WTC11 (cell line): ENCODE measurements around the gene FAM151A. TPM values are rescaled to one million over a fixed set of nuclear protein-coding genes. Genes with fewer than 3 reads are reported as not detected.

Source experiments
- ATAC-seq: fragments of 200-7000 bp; cut with Tn5 transposase; 2 replicates; pipeline ENCODE4 v1.10.0; 2021; ENCODE audit warnings: mild to moderate bottlenecking, moderate library complexity
- CTCF ChIA-PET: fragments of 300-600 bp; sonication (Branson Sonifier 250); formaldehyde crosslinking; loops from one replicate; lab custom pipeline; 2021; ENCODE audit warnings: antibody characterized with exemption; lab: Charles Lee
- POLR2A ChIA-PET: fragments of 350-600 bp; sonication (Branson Sonifier 250); formaldehyde crosslinking; loops from one replicate; lab custom pipeline; 2021; ENCODE audit warnings: antibody characterized with exemption; lab: Charles Lee
- DNase-seq: peaks from one replicate; pipeline ENCODE4 v3.0.0; 2021; ENCODE audit warnings: low spot score
- H3K27ac Mint-ChIP-seq: 2 replicates; pipeline ENCODE4 v1.8.0; 2021; ENCODE audit warnings: mixed read lengths
- H3K27me3 Mint-ChIP-seq: 2 replicates; pipeline ENCODE4 v1.8.0; 2021; ENCODE audit warnings: low read depth, mild to moderate bottlenecking, moderate library complexity, mixed read lengths
- H3K36me3 Mint-ChIP-seq: 2 replicates; pipeline ENCODE4 v1.8.0; 2021; ENCODE audit warnings: mixed read lengths
- H3K4me1 Mint-ChIP-seq: 2 replicates; pipeline ENCODE4 v1.8.0; 2022; ENCODE audit warnings: mixed read lengths
- H3K4me3 Mint-ChIP-seq: 2 replicates; pipeline ENCODE4 v1.8.0; 2021; ENCODE audit warnings: mild to moderate bottlenecking, moderate library complexity, mixed read lengths
- H3K9me3 Mint-ChIP-seq: 2 replicates; pipeline ENCODE4 v1.8.0; 2021; ENCODE audit warnings: mixed read lengths
- AFF4 ChIP-seq: sonication (generic); formaldehyde crosslinking; IDR thresholded peaks from 2 replicates; pipeline ENCODE4 v1.8.1; 2023; ENCODE audit warnings: mild to moderate bottlenecking, missing genetic modification reagents, borderline replicate concordance
- AR ChIP-seq: fragments of 250-450 bp; sonication (Bioruptor Pico); IDR thresholded peaks from 2 replicates; pipeline ENCODE4 v1.9.0; 2021; ENCODE audit warnings: mild to moderate bottlenecking
- ATF2 ChIP-seq: sonication (generic); formaldehyde crosslinking; IDR thresholded peaks from 2 replicates; pipeline ENCODE4 v1.8.1; 2022; ENCODE audit warnings: low read depth, missing genetic modification reagents, borderline replicate concordance
- ATF3 ChIP-seq: sonication (generic); formaldehyde crosslinking; conservative IDR thresholded peaks from 2 replicates; pipeline ENCODE4 v1.8.1; 2022; ENCODE audit warnings: mild to moderate bottlenecking, missing genetic modification reagents
- ERG ChIP-seq: fragments of 250-450 bp; sonication (Bioruptor Pico); IDR thresholded peaks from 2 replicates; pipeline ENCODE4 v1.8.0; 2021; ENCODE audit warnings: mild to moderate bottlenecking
- ESRRA ChIP-seq: sonication (generic); formaldehyde crosslinking; IDR thresholded peaks from 2 replicates; pipeline ENCODE4 v1.8.1; 2022; ENCODE audit warnings: mild to moderate bottlenecking, missing genetic modification reagents, borderline replicate concordance
- FOXK1 ChIP-seq: sonication (generic); formaldehyde crosslinking; IDR thresholded peaks from 2 replicates; pipeline ENCODE4 v1.8.0; 2022; ENCODE audit warnings: mild to moderate bottlenecking, moderate library complexity, missing genetic modification reagents
- FOXP1 ChIP-seq: sonication (generic); formaldehyde crosslinking; IDR thresholded peaks from 2 replicates; pipeline ENCODE4 v1.8.0; 2022; ENCODE audit warnings: missing genetic modification reagents, mild to moderate bottlenecking, moderate library complexity, borderline replicate concordance
- GTF2I ChIP-seq: fragments of 250-450 bp; sonication (Bioruptor Pico); conservative IDR thresholded peaks from 2 replicates; pipeline ENCODE4 v1.4.0; 2021; ENCODE audit warnings: mild to moderate bottlenecking
- HMGXB4 ChIP-seq: sonication (generic); formaldehyde crosslinking; IDR thresholded peaks from 2 replicates; pipeline ENCODE4 v1.8.1; 2023; ENCODE audit warnings: mild to moderate bottlenecking, moderate library complexity, missing genetic modification reagents
- IRF2 ChIP-seq: sonication (generic); formaldehyde crosslinking; IDR thresholded peaks from 2 replicates; pipeline ENCODE4 v1.8.0; 2022; ENCODE audit warnings: low read depth, missing genetic modification reagents, borderline replicate concordance
- JUN ChIP-seq: sonication (generic); formaldehyde crosslinking; IDR thresholded peaks from 2 replicates; pipeline ENCODE4 v1.8.0; 2023; ENCODE audit warnings: mild to moderate bottlenecking, missing genetic modification reagents
- KAT7 ChIP-seq: sonication (generic); formaldehyde crosslinking; IDR thresholded peaks from 2 replicates; pipeline ENCODE4 v1.8.1; 2023; ENCODE audit warnings: missing genetic modification reagents, mild to moderate bottlenecking, borderline replicate concordance
- NFYB ChIP-seq: sonication (generic); formaldehyde crosslinking; conservative IDR thresholded peaks from 2 replicates; pipeline ENCODE4 v1.8.0; 2022; ENCODE audit warnings: low read depth, missing genetic modification reagents
- NR2C2 ChIP-seq: sonication (generic); formaldehyde crosslinking; IDR thresholded peaks from 2 replicates; pipeline ENCODE4 v1.8.0; 2022; ENCODE audit warnings: mild to moderate bottlenecking, missing genetic modification reagents
- OVOL2 ChIP-seq: fragments of 250-450 bp; sonication (Bioruptor Pico); IDR thresholded peaks from 2 replicates; pipeline ENCODE4 v1.9.0; 2021; ENCODE audit warnings: mild to moderate bottlenecking, borderline replicate concordance
- RELA ChIP-seq: sonication (generic); formaldehyde crosslinking; IDR thresholded peaks from 2 replicates; pipeline ENCODE4 v1.8.1; 2022; ENCODE audit warnings: missing genetic modification reagents, mild to moderate bottlenecking, borderline replicate concordance
- SMAD4 ChIP-seq: sonication (generic); formaldehyde crosslinking; IDR thresholded peaks from 2 replicates; pipeline ENCODE4 v1.8.0; 2022; ENCODE audit warnings: mild to moderate bottlenecking, missing genetic modification reagents
- SOX15 ChIP-seq: fragments of 250-450 bp; sonication (Bioruptor Pico); IDR thresholded peaks from 2 replicates; pipeline ENCODE4 v1.9.0; 2021; ENCODE audit warnings: mild to moderate bottlenecking
- ZNF138 ChIP-seq: sonication (generic); formaldehyde crosslinking; conservative IDR thresholded peaks from 2 replicates; pipeline ENCODE4 v1.8.1; 2022; ENCODE audit warnings: mild to moderate bottlenecking, moderate library complexity, missing genetic modification reagents
- ZNF232 ChIP-seq: sonication (generic); formaldehyde crosslinking; IDR thresholded peaks from 2 replicates; pipeline ENCODE4 v1.8.0; 2022; ENCODE audit warnings: mild to moderate bottlenecking, missing genetic modification reagents
- ZNF416 ChIP-seq: fragments of 250-450 bp; sonication (Bioruptor Pico); IDR thresholded peaks from 2 replicates; pipeline ENCODE4 v1.9.0; 2021; ENCODE audit warnings: mild to moderate bottlenecking, inconsistent platforms
- total RNA-seq: library from RNA; stranded (reverse); gene quantifications from 3 replicates; pipeline ENCODE4 v1.2.3, GENCODE V29; 2021

FAM151A gene
- total RNA-seq, 1 experiment from 2014 or later, result 0.11 TPM

GRCh38 chr1:54581621-54582035 lies 41.7 kb downstream of the FAM151A start:
- no peaks in the 10 kb centered on the region for H3K36me3 Mint-ChIP-seq
- H3K9me3 Mint-ChIP-seq, result no peaks in the 10 kb centered on the region
- ATAC-seq (peak; percentile 20), DNase-seq (no peak)
- TF ChIP-seq ATF2 (CRISPR knock-in tag), result no peak
- peak; percentile 37; the same call in 1 of the 2 replicates for TF ChIP-seq NFYB (CRISPR knock-in tag)
- TF ChIP-seq FOXP1 (CRISPR knock-in tag), result 0 out of 2 replicates have a peak, but pooled peaks have one; percentile 45
- no peak for TF ChIP-seq GTF2I
- H3K4me3 Mint-ChIP-seq, result no peak overlapping the region
- H3K27me3 Mint-ChIP-seq, result no peaks in the 10 kb centered on the region
- POLR2A ChIA-PET, result no interaction called here
- CTCF ChIA-PET, result interaction anchor here (0.7 kb wide), 1 partner anchor 1289 kb away, joined by 3 read pairs; no protein-coding TSS in a partner anchor
- no peak overlapping the region for H3K27ac Mint-ChIP-seq
- H3K4me1 Mint-ChIP-seq, result peaks cover 30% of the 10 kb centered on the region

GRCh38 chr1:54580856-54581550 lies 42.3 kb downstream of the FAM151A start:
- DNase-seq (no peak), ATAC-seq (no peak)
- CTCF ChIA-PET, result interaction anchor here (0.7 to 1.9 kb wide), 3 partner anchors 9 to 1288 kb away, joined by 3 to 7 read pairs (median 3); no protein-coding TSS in a partner anchor
- Mint-ChIP-seq H3K4me3 (no peak overlapping the region), H3K4me1 (peaks cover 32% of the 10 kb centered on the region), H3K27ac (peak overlapping the region; percentile 41), H3K36me3 (no peaks in the 10 kb centered on the region), H3K27me3 (no peaks in the 10 kb centered on the region), H3K9me3 (no peaks in the 10 kb centered on the region)
- POLR2A ChIA-PET, result no interaction called here
- TF ChIP-seq OVOL2 (CRISPR knock-in tag) (no peak), ESRRA (CRISPR knock-in tag) (no peak), ERG (CRISPR knock-in tag) (no peak), IRF2 (no peak), JUN (no peak), ZNF416 (CRISPR knock-in tag) (no peak), RELA (CRISPR knock-in tag) (no peak), ZNF232 (CRISPR knock-in tag) (no peak), KAT7 (CRISPR knock-in tag) (no peak), NR2C2 (CRISPR knock-in tag) (no peak), AR (no peak), ATF3 (CRISPR knock-in tag) (no peak), SOX15 (CRISPR knock-in tag) (no peak), ZNF138 (CRISPR knock-in tag) (no peak), HMGXB4 (no peak), NFYB (CRISPR knock-in tag) (no peak), AFF4 (CRISPR knock-in tag) (no peak), SMAD4 (CRISPR knock-in tag) (no peak), FOXK1 (CRISPR knock-in tag) (no peak)
